SK-N-SH treated with all-trans-retinoic acid at 6 μM for 48 hours (cell line): Measurements from ENCODE around the gene KIF7.

ENCODE experiments used
- OSR1 ChIP-seq: fragments of 250-450 bp; sonication (Bioruptor Pico); IDR thresholded peaks from 2 replicates; pipeline ENCODE4 v1.8.0; 2022; ENCODE audit warnings: moderate library complexity, mild to moderate bottlenecking, inconsistent platforms
- RARB ChIP-seq: fragments of 250-450 bp; sonication (Bioruptor Pico); IDR thresholded peaks from 2 replicates; pipeline ENCODE4 v1.8.0; 2021; ENCODE audit warnings: mild to moderate bottlenecking, moderate library complexity
- TOX ChIP-seq: fragments of 250-450 bp; sonication (Bioruptor Pico); IDR thresholded peaks from 2 replicates; pipeline ENCODE4 v1.8.0; 2021; ENCODE audit warnings: mild to moderate bottlenecking, moderate library complexity, borderline replicate concordance
- ZC3H10 ChIP-seq: fragments of 250-450 bp; sonication (Bioruptor Pico); IDR thresholded peaks from 2 replicates; pipeline ENCODE4 v1.5.1; 2021; ENCODE audit warnings: mild to moderate bottlenecking, moderate library complexity
- ZFP3 ChIP-seq: fragments of 250-450 bp; sonication (Bioruptor Pico); IDR thresholded peaks from 2 replicates; pipeline ENCODE4 v1.5.0; 2020; ENCODE audit warnings: mild to moderate bottlenecking, moderate library complexity
- TF ChIP-seq, protein P1 (sequence below): fragments of 250-450 bp; sonication (Bioruptor Pico); IDR thresholded peaks from 2 replicates; pipeline ENCODE4 v1.8.0; 2020; ENCODE audit warnings: mild to moderate bottlenecking, moderate library complexity, borderline replicate concordance

DNA sequence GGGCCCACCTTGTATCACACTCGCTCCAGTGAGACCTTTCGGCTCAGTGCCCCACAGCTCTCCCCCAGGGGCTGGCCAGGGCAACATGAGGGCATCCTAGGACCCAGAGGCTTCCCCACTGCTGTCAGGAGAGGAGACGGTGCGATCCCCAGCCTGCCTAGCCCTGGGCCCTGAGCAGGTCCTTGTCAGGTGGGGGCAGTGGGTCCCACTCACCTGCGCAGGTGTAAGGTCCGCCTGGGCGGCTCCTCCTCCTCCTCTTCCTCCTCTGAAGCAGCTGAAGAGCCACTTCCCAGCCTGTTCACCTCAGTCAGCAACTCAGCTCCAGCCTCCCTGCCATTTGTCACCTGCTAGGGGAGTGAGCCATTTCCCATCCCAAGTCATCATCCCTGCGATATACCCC lies 9.6 kb downstream of the KIF7 start:
- TF ChIP-seq ZFP3 (CRISPR knock-in tag) (no peak), RARB (no peak), TOX (CRISPR knock-in tag) (no peak), OSR1 (no peak), ZC3H10 (no peak)
- TF ChIP-seq, protein P1, sequence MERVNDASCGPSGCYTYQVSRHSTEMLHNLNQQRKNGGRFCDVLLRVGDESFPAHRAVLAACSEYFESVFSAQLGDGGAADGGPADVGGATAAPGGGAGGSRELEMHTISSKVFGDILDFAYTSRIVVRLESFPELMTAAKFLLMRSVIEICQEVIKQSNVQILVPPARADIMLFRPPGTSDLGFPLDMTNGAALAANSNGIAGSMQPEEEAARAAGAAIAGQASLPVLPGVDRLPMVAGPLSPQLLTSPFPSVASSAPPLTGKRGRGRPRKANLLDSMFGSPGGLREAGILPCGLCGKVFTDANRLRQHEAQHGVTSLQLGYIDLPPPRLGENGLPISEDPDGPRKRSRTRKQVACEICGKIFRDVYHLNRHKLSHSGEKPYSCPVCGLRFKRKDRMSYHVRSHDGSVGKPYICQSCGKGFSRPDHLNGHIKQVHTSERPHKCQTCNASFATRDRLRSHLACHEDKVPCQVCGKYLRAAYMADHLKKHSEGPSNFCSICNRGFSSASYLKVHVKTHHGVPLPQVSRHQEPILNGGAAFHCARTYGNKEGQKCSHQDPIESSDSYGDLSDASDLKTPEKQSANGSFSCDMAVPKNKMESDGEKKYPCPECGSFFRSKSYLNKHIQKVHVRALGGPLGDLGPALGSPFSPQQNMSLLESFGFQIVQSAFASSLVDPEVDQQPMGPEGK (CRISPR knock-in tag) = no peak
